H9 (cell line): Measurements from ENCODE around the gene LRRTM1. TPM values are rescaled to one million over a fixed set of nuclear protein-coding genes. Genes with fewer than 3 reads are reported as not detected.

Experiments used
- DNase-seq: peaks from one replicate; pipeline ENCODE4 v3.0.0-alpha.2; 2017
- H2AFZ ChIP-seq: one replicate; pipeline ENCODE4 v1.6.1; 2013; ENCODE audit warnings: mild to moderate bottlenecking, low read length, control low read depth, moderate library complexity
- H2AK5ac ChIP-seq: 2 replicates; pipeline ENCODE4 v1.6.1; 2013; ENCODE audit warnings: low read length, control low read depth, mixed read lengths; ENCODE audit not compliant: insufficient read length
- H2BK120ac ChIP-seq: one replicate; pipeline ENCODE4 v1.6.1; 2013; ENCODE audit warnings: low read depth, mild to moderate bottlenecking, low read length, control low read depth, inconsistent platforms; ENCODE audit not compliant: poor library complexity, severe bottlenecking
- H2BK12ac ChIP-seq: 2 replicates; pipeline ENCODE4 v1.6.1; 2013; ENCODE audit warnings: low read length, control low read depth, mixed read lengths, low read depth; ENCODE audit not compliant: insufficient read length
- H2BK15ac ChIP-seq: 2 replicates; pipeline ENCODE4 v1.6.1; 2013; ENCODE audit warnings: low read depth, low read length, control low read depth
- H2BK20ac ChIP-seq: one replicate; pipeline ENCODE4 v1.6.1; 2013; ENCODE audit warnings: low read depth, mild to moderate bottlenecking, low read length, control low read depth, inconsistent platforms; ENCODE audit not compliant: poor library complexity, severe bottlenecking
- H2BK5ac ChIP-seq: 2 replicates; pipeline ENCODE4 v1.6.1; 2013; ENCODE audit warnings: low read length, control low read depth, mixed read lengths; ENCODE audit not compliant: insufficient read length
- H3K14ac ChIP-seq: 2 replicates; pipeline ENCODE4 v1.6.1; 2013; ENCODE audit warnings: low read length, control low read depth; ENCODE audit not compliant: insufficient read depth
- H3K18ac ChIP-seq: 2 replicates; pipeline ENCODE4 v1.6.1; 2013; ENCODE audit warnings: low read depth, mild to moderate bottlenecking, mixed read lengths, low read length, control low read depth; ENCODE audit not compliant: insufficient read length
- H3K23ac ChIP-seq: 2 replicates; pipeline ENCODE4 v1.6.1; 2013; ENCODE audit warnings: low read length, control low read depth, mixed read lengths, low read depth; ENCODE audit not compliant: insufficient read length
- H3K23me2 ChIP-seq: 2 replicates; pipeline ENCODE4 v1.6.1; 2013; ENCODE audit warnings: low read depth, mild to moderate bottlenecking, mixed read lengths, low read length, control low read depth; ENCODE audit not compliant: insufficient read length, poor library complexity, severe bottlenecking
- H3K27ac ChIP-seq: 2 replicates; pipeline ENCODE4 v1.5.1; 2013; ENCODE audit warnings: low read length, control low read depth, mixed read lengths, low read depth; ENCODE audit not compliant: insufficient read length
- H3K27me3 ChIP-seq: 2 replicates; pipeline ENCODE4 v1.6.1; 2013; ENCODE audit warnings: low read length, control low read depth, inconsistent platforms; ENCODE audit not compliant: insufficient read depth
- H3K4ac ChIP-seq: 2 replicates; pipeline ENCODE4 v1.6.1; 2013; ENCODE audit warnings: low read depth, mild to moderate bottlenecking, control low read depth, inconsistent platforms, low read length, moderate library complexity
- H3K4me1 ChIP-seq: 2 replicates; pipeline ENCODE4 v1.6.1; 2013; ENCODE audit warnings: low read length, control low read depth, inconsistent platforms; ENCODE audit not compliant: insufficient read depth
- H3K4me2 ChIP-seq: 2 replicates; pipeline ENCODE4 v1.6.1; 2013; ENCODE audit warnings: low read length, control low read depth, mixed read lengths; ENCODE audit not compliant: insufficient read length, insufficient read depth
- H3K56ac ChIP-seq: 2 replicates; pipeline ENCODE4 v1.6.1; 2013; ENCODE audit warnings: low read depth, mild to moderate bottlenecking, mixed read lengths, low read length, control low read depth; ENCODE audit not compliant: insufficient read length
- H3K79me1 ChIP-seq: 2 replicates; pipeline ENCODE4 v1.6.1; 2013; ENCODE audit warnings: low read depth, mild to moderate bottlenecking, moderate library complexity, low read length, control low read depth, inconsistent platforms; ENCODE audit not compliant: insufficient read depth, poor library complexity, severe bottlenecking
- H3K79me2 ChIP-seq: 2 replicates; pipeline ENCODE4 v1.6.1; 2013; ENCODE audit warnings: low read length, control low read depth, inconsistent platforms; ENCODE audit not compliant: insufficient read depth
- H3K9ac ChIP-seq: 2 replicates; pipeline ENCODE4 v1.6.1; 2013; ENCODE audit warnings: low read length, control low read depth, mixed read lengths; ENCODE audit not compliant: insufficient read length; ENCODE audit errors: extremely low read depth
- H3K9me3 ChIP-seq: one replicate; pipeline ENCODE4 v1.6.1; 2013; ENCODE audit warnings: low read depth, low read length, inconsistent platforms; ENCODE audit not compliant: control insufficient read depth
- H3T11ph ChIP-seq: one replicate; pipeline ENCODE4 v1.6.1; 2013; ENCODE audit warnings: mild to moderate bottlenecking, low read length, control low read depth, inconsistent platforms
- H4K20me1 ChIP-seq: one replicate; pipeline ENCODE4 v1.6.1; 2013; ENCODE audit not compliant: control insufficient read depth, insufficient read length, insufficient read depth
- H4K5ac ChIP-seq: 2 replicates; pipeline ENCODE4 v1.6.1; 2013; ENCODE audit warnings: low read depth, mild to moderate bottlenecking, mixed read lengths, low read length, control low read depth; ENCODE audit not compliant: insufficient read length
- H4K8ac ChIP-seq: replicated peaks from 2 replicates; pipeline ENCODE4 v1.6.1; 2013; ENCODE audit warnings: low read length, control low read depth, mixed read lengths, low read depth; ENCODE audit not compliant: insufficient read length
- H4K91ac ChIP-seq: 2 replicates; pipeline ENCODE4 v1.6.1; 2013; ENCODE audit warnings: low read depth, mild to moderate bottlenecking, moderate library complexity, mixed read lengths, low read length, control low read depth; ENCODE audit not compliant: insufficient read length
- H3K27ac Mint-ChIP-seq, 3 experiments: 2 replicates in 2 of 3; 3 replicates in 1 of 3; pipeline ENCODE4 v1.8.0; 2020 to 2021; ENCODE audit warnings: mixed read lengths in 3 of 3, mild to moderate bottlenecking in 1 of 3, moderate library complexity in 1 of 3
- H3K27me3 Mint-ChIP-seq: 2 replicates; pipeline ENCODE4 v1.8.0; 2021; ENCODE audit warnings: low read depth, mild to moderate bottlenecking, moderate library complexity, mixed read lengths
- H3K36me3 Mint-ChIP-seq, 3 experiments: 2 replicates in 2 of 3; 3 replicates in 1 of 3; pipeline ENCODE4 v1.8.0; 2020 to 2021; ENCODE audit warnings: low read depth in 3 of 3, mixed read lengths in 3 of 3; ENCODE audit not compliant: insufficient read depth in 1 of 3
- H3K4me1 Mint-ChIP-seq, 2 experiments: 2 replicates each; pipeline ENCODE4 v1.8.0; 2020; ENCODE audit warnings: mixed read lengths in 2 of 2
- H3K4me3 Mint-ChIP-seq, 2 experiments: 2 replicates in 1 of 2; 3 replicates in 1 of 2; pipeline ENCODE4 v1.8.0; 2020 to 2021; ENCODE audit warnings: mild to moderate bottlenecking in 2 of 2, mixed read lengths in 2 of 2, moderate library complexity in 1 of 2
- H3K9me3 Mint-ChIP-seq, 2 experiments: 2 replicates in 1 of 2; 3 replicates in 1 of 2; pipeline ENCODE4 v1.8.0; 2020; ENCODE audit warnings: mild to moderate bottlenecking in 2 of 2, mixed read lengths in 2 of 2, moderate library complexity in 1 of 2
- CTCF ChIP-seq: fragments of 200-600 bp; sonication (generic); conservative IDR thresholded peaks from 3 replicates; pipeline ENCODE4 v1.8.0; 2021; ENCODE audit warnings: antibody characterized with exemption, mild to moderate bottlenecking
- WGBS: extraction: QIAGEN DNeasy Blood & Tissue Kit; methylation state at CpG from one replicate; pipeline ENCODE4 v1.1.7; 2013; ENCODE audit warnings: missing lambda C conversion rate, low lambda C conversion rate, mixed read lengths; ENCODE audit not compliant: insufficient read length; ENCODE audit errors: extremely low coverage; 5-methylcytosine and 5-hydroxymethylcytosine counted together
- total RNA-seq: library from RNA; stranded (reverse); gene quantifications from 2 replicates; pipeline ENCODE4 v1.2.1, GENCODE V29; 2021

The LRRTM1 gene
- total RNA-seq, 1 experiment from 2014 or later, result 1.2 TPM

GRCh38 chr2:80256782-80257167, 47.8 kb downstream of the LRRTM1 start:
- Histone ChIP-seq H4K5ac (no peak overlapping the region), H2AK5ac (no peak overlapping the region), H3K4ac (no peak overlapping the region), H2BK120ac (no peak overlapping the region), H4K8ac (no peak overlapping the region), H2BK5ac (no peak overlapping the region), H2BK20ac (no peak overlapping the region), H3K56ac (no peak overlapping the region), H3K9ac (no peak overlapping the region), H4K20me1 (no peaks in the 10 kb centered on the region), H2BK12ac (no peak overlapping the region), H3K79me1 (no peaks in the 10 kb centered on the region), H2AFZ (no peak overlapping the region), H3K27ac (no peak overlapping the region), H3K14ac (no peak overlapping the region), H3K18ac (no peak overlapping the region), H3K9me3 (no peaks in the 10 kb centered on the region), H3K79me2 (no peaks in the 10 kb centered on the region), H3T11ph (no peak overlapping the region), H3K27me3 (no peaks in the 10 kb centered on the region), H3K4me1 (no peaks in the 10 kb centered on the region), H2BK15ac (no peak overlapping the region), H4K91ac (no peak overlapping the region), H3K23me2 (no peaks in the 10 kb centered on the region), H3K4me2 (no peak overlapping the region), H3K23ac (no peak overlapping the region)
- H3K4me3 Mint-ChIP-seq, result no peak overlapping the region
- no peaks in the 10 kb centered on the region for H3K9me3 Mint-ChIP-seq
- WGBS, result no CpG with 5 or more reads among the region's 3 CpGs
- H3K36me3 Mint-ChIP-seq, result no peaks in the 10 kb centered on the region
- peaks cover 5% of the 10 kb centered on the region in 2 experiments for H3K4me1 Mint-ChIP-seq
- H3K27me3 Mint-ChIP-seq, result no peaks in the 10 kb centered on the region; the same call in 1 of the 2 replicates
- no peak for DNase-seq
- no peak overlapping the region for H3K27ac Mint-ChIP-seq
- no peak for TF ChIP-seq CTCF
